ENCODE data around the gene PROK2.

PROK2 gene

GRCh38 chr3:71787851-71788405 is 3.0 kb upstream of the PROK2 start:
- no peak for DNase-seq (ENCODE audit: low read depth in 4 of 4, low spot score in 1 of 4)

DNA sequence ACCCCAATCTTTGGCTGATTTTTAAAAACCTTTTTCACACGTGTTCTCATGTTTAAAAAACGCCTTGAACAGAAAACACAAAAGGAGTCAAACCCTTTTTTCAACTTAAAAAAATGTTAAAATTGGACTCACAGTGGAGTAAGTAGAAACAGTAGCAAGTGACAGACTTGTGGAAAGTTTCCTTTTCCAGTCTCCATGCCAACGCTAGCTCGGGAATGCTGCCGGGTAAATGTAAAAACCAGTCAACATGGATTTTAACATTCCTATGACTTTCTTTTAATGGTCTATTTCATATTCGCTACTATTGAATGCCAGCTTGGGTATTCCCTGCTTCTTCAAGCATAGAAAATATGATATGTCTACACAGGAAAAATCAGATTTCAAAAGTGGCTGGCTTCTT is 1.6 kb upstream of the PROK2 start:
- DNase-seq (ENCODE audit: low read depth in 4 of 4, low spot score in 1 of 4), result no peak

GRCh38 chr3:71786217-71786549 is 1.2 kb upstream of the PROK2 start:
- no peak for DNase-seq (ENCODE audit: low read depth in 4 of 4, low spot score in 1 of 4)

GRCh38 chr3:71785532-71786216 is 726 bp upstream of the PROK2 start:
- no peak for DNase-seq (ENCODE audit: low read depth in 4 of 4, low spot score in 1 of 4)

DNA sequence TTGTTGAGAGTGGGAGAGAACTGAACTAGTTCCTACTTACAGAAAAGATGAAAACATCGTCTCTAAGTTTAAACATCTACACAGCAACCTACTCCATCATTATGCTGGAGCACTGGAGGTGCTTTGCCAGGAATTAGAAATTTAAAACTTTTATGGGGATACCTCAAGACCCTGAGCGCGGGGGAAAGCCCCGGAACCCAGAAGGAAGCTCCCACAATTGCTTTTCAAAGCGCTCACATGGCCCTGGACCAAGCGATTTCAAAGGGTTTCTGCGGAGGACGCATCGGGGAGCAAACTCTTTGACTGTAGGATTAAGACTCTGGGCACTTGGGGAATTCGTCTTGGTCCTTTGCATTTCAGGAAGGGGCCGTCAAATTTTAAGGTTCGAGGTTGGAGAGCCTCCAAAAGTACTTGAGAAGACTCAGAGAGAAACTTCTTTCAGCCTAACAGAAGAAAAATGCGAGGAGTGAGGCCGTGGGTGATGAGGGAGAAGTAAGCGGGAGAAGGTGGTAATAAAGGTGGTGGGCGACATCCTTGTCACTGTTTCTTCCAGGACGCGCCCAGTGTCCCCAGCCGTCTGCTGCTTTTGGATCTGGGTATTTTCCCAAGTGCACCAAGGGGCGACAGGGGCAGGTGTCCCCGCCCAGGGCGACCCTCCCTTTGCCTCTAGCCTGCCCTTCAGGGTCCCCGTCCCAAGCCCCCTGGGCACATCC is 591 bp downstream of the PROK2 start:
- DNase-seq (ENCODE audit: low read depth in 4 of 4, low spot score in 1 of 4), result no peak

DNA sequence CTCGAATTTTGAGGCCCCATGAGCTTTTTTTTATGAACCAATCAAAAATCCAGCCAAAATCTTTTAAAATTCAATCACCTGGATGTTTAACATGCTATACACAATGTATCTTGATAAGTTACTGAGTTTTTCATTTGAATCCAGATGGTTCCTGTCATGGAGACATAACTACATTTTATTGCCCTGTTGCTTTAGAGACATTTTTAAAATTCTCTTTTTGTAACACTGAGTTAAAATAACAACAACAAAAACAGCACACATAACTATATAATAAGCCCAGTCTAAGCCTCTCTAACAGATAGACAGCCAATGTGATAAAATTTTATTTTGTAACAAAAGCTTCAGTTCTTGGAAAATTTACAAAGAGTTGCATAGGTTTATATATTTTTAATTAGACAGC is 1.8 kb downstream of the PROK2 start:
- no peak for DNase-seq (ENCODE audit: low read depth in 4 of 4, low spot score in 1 of 4)

DNA sequence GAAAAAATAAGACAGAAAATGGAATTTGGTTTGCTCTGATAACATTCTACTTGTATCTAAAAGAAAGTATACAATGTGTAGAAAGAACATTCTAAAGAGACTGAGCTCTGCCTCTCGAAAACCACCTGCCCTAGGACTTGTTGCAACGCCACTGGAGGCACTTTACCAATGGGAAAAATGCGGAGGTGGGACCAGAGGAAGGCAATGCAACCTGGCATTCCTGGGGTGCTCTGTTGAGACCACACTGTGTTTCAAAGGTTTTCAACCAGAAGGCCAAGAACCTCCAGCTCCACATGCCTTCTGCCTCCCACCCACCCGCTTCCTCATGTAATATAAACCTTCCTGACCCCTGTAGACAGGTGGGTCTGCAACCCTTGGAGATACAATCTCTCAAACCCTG is 4.5 kb downstream of the PROK2 start:
- no peak for DNase-seq (ENCODE audit: low read depth in 4 of 4, low spot score in 1 of 4)

DNA sequence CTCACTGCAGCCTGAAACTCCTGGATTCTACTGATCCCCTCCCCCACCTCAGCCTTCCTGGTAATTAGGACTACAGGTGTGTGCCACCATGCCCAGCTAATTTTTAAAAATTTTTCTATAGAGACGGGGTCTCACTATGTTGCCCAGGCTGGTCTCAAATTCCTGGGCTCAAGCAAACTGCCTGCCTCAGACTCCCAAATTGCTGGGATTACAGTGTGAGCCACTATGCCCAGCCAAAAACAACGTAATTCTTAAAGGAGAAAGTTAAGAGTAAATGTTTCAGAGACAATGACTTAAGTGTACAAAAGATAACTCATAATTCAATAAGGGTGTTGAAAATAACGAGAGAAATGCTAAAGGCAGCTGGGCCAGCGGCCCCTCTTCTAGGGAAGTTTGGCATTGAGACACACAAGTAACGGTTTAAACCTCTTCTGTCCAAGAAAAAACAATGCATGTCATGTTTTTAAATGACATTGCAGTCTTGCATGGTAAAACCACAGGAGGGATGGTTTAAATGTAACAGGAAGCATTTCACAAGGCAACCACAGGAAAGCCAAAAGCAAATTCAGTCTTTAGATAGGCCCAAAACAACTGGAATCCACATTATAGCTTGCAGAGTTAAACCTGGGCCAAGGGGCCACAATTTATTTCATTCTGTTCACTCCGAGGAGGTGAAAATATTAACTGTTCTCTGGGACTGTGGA is 5.1 kb downstream of the PROK2 start:
- DNase-seq (ENCODE audit: low read depth in 4 of 4, low spot score in 1 of 4), result no peak

DNA sequence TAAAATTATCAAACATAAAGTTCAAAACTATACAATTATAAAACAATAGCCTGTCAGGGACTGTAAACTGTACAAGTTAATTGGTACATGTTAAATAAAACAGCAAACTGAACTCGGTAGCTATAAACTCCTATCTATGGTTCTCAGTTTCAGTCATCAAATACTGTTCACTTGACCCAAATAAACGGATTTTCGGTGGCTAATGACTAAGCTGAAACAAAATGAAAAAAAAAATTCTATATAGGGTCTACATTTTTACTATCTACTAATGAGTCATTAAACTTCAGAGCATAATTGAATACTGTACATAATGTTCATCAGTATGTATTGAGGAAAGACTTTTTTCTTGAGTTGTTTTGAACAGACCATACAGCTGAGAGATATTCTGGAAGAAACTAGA is 6.6 kb downstream of the PROK2 start:
- no peak for DNase-seq (ENCODE audit: low read depth in 4 of 4, low spot score in 1 of 4)

- DNase-seq (ENCODE audit: low read depth in 4 of 4, low spot score in 1 of 4), result no peak
Observed at GRCh38 chr3:71776538-71776937, 8.4 kb downstream of the PROK2 start.

DNA sequence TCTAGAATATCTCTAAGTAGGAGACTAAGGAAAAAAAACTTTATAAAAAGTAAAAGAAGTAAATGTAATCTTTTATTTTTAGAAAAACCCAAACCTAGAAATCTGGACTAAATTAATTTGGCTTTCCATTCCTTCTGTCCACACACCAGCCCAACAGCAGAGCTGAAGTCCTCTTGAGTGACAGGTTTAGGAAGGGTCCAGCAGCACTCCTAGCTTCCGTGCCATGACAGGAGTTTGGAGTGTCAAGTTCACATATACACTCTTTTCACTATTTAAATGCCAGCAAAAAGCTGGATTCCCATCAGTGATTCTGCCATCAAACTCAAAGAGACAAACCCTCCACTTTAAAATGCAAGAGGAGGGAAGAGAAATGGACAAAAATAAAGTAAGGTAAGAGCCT is 13.1 kb downstream of the PROK2 start:
- no peak for DNase-seq (ENCODE audit: low read depth in 4 of 4, low spot score in 1 of 4)

GRCh38 chr3:71771126-71771525 is 13.8 kb downstream of the PROK2 start:
- DNase-seq (ENCODE audit: low read depth in 4 of 4, low spot score in 1 of 4), result no peak

DNA sequence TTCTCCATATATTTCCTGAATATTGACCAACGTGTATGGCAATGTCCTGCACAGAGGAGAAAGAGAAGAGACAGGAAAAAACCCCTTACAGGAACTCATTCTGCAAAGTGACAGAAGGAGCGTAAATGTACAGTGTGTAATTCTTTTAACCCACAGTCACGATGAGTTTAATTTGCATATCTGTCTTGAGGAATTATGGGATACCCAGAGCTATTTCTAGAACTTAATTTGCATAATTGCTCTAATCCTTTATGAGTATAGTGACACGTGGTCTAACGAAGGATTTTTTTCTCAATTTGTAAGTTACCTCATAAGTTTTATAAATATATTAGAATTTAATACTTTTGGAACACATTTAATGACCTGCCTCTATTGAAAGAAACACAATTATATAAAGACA is 21.5 kb downstream of the PROK2 start:
- DNase-seq (ENCODE audit: low read depth in 4 of 4, low spot score in 1 of 4), result no peak

DNA sequence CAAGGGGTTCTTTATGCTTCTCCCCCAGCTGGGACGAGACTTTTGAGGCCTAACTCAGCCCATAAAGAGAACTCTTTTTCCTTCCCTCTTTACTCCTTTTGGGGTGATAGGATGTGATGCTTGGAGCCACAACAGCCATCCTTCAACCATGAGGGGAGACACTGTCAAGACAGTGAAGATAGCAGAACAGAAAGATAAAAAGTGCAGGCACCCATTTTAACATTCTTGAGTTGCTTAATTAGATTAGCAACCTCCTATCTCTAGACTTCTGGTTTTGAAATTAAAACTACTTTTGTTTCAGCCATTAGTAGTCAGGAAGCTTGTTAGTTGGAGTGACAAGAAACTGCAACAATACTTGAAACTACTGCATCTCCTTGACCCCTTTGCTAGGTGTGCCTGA is 24.8 kb downstream of the PROK2 start:
- DNase-seq (ENCODE audit: low read depth in 4 of 4, low spot score in 1 of 4), result no peak

DNA sequence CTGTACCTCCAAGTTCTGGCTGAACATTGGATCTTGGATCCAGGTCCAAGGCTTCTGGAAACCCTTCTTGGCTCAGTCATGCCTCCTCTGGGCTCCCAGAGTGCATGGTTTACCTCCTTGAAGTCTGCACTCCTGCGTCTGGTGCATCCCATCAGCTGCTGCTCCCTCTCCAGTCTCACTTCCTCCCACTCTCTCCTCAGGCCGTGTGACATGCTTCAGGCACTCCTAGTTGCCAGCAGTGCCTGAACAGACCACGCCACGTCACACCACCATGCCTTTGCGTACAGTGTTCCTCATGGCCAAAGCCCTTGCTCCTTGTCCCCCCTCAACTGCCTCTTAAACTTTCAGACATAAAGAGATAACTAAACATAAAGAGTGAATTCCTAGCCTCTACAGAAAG is 25.5 kb downstream of the PROK2 start:
- no peak for DNase-seq (ENCODE audit: low read depth in 4 of 4, low spot score in 1 of 4)

- no peak for DNase-seq (ENCODE audit: low read depth in 4 of 4, low spot score in 1 of 4)
Observed at GRCh38 chr3:71758091-71758490, 26.9 kb downstream of the PROK2 start.

- no peak for DNase-seq (ENCODE audit: low read depth in 4 of 4, low spot score in 1 of 4)
Observed at GRCh38 chr3:71754610-71755253, 30.2 kb downstream of the PROK2 start.

GRCh38 chr3:71753701-71754609 is 31.0 kb downstream of the PROK2 start, which contains the start of gene GPR27:
TSS of gene GPR27 (plus strand) at chr3:71753855. CDS start at chr3:71754050, 195 bp downstream.
- DNase-seq (ENCODE audit: low read depth in 4 of 4, low spot score in 1 of 4), result peak in 1 of 4 experiments; percentile 14

DNA sequence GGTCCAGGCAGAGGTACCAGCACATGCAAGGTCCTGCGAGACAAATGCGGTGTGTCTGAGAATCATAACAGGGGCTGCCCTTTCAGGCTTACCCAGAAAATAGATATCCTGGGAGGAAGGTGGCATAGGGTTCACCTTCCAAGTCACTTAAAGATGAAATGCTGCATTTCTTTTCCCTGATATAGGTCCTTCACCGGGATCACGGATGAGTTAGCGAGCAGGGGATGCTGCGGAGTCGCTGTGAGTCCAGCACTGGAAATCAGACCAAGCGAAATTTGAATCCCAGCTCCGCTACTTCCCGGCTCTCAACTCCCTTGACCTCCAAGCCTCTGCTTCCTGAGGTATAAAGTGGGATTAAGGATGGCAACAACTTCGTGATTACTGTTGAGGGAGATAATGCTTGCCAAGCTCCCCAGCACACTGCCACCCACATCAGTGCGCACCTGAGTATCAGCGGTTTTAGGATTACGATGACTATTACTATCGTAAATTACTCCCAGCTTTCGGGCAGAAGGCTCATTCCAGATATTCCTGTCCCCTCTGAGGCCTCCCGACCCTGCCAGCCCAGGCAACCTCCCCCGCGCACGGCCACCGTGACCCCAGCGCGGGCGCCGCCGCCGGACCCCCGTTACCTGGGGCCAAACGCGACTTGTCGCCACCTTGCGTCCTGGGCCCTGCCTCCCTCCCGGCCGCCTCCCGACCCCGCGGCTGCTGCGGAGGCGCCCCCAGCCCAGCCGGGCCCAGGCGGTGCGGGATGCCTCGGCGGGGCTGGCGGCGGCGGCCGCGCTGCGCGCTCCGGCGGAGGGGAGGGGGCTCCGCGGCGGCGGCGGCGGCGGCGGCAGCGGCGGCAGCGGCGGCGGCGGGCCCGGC is 31.9 kb downstream of the PROK2 start:
- no peak for DNase-seq (ENCODE audit: low read depth in 4 of 4, low spot score in 1 of 4)

GRCh38 chr3:71751602-71752001 is 33.3 kb downstream of the PROK2 start:
- DNase-seq (ENCODE audit: low read depth in 4 of 4, low spot score in 1 of 4), result no peak

Data from stimulated activated CD4-positive, alpha-beta T cell treated with anti-CD3 and anti-CD28 coated beads, Interleukin-1b, Interleukin-23, amount 100 ng/mL, for 24 hours (primary cell).